Progenitor cell of endocrine pancreas (in vitro differentiated cells): ENCODE data around the gene COG5. TPM values are rescaled to one million over a fixed set of nuclear protein-coding genes. Genes with fewer than 3 reads are reported as not detected.
"Not testable (repeated sequence)": the region's sequence is repeated elsewhere in the genome, so short reads cannot be mapped to it uniquely, and the experiment has no call there.

ENCODE experiments used
- DNase-seq: peaks from one replicate; pipeline ENCODE4 v3.0.0; 2021; ENCODE audit warnings: low spot score; ENCODE audit not compliant: unreplicated experiment
- H3K27ac Mint-ChIP-seq: 2 replicates; pipeline ENCODE4 v1.8.0; 2021; ENCODE audit warnings: mild to moderate bottlenecking, moderate library complexity, mixed read lengths
- H3K27me3 Mint-ChIP-seq: 2 replicates; pipeline ENCODE4 v1.8.0; 2021; ENCODE audit warnings: mixed read lengths
- H3K36me3 Mint-ChIP-seq: 2 replicates; pipeline ENCODE4 v1.8.0; 2022; ENCODE audit warnings: mixed read lengths; ENCODE audit not compliant: insufficient read depth
- H3K4me1 Mint-ChIP-seq: 2 replicates; pipeline ENCODE4 v1.8.0; 2021; ENCODE audit warnings: low read depth, mixed read lengths
- H3K4me3 Mint-ChIP-seq: 2 replicates; pipeline ENCODE4 v1.8.0; 2021; ENCODE audit warnings: low read depth, mild to moderate bottlenecking, moderate library complexity, mixed read lengths
- H3K9me3 Mint-ChIP-seq: 2 replicates; pipeline ENCODE4 v1.8.0; 2021; ENCODE audit warnings: low read depth, mixed read lengths
- CTCF ChIP-seq: fragments of 200-600 bp; sonication (generic); IDR thresholded peaks from one replicate; pipeline ENCODE4 v1.5.0; 2021; ENCODE audit warnings: antibody characterized with exemption, mild to moderate bottlenecking; ENCODE audit not compliant: unreplicated experiment
- total RNA-seq: library from RNA; stranded (reverse); gene quantifications from 2 replicates; pipeline ENCODE4 v1.2.1, GENCODE V29; 2021

Gene COG5
- total RNA-seq, 1 donor from 2014 or later = 49.0 TPM

DNA sequence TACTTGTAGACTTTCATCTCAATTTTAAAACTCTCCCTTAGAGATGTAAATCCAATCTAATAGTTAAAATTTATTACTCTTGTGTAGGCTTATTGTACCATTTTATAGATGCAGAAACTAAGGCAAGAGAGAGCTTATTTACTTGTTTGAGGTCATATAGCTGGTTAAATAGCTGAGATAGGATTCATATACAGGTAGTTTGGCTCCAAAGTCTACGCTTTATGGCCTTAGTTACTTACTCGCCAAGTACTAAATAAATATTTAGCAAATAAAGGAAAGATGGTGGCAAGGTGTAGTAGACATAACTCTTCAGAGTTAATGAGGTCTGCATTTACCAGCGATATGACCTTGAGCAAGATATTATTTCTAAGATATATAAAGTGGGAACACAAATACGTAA, 308.1 kb downstream of the COG5 start:
- Mint-ChIP-seq H3K9me3 (no peaks in the 10 kb centered on the region), H3K4me3 (no peak overlapping the region), H3K36me3 (no peaks in the 10 kb centered on the region), H3K27me3 (no peaks in the 10 kb centered on the region), H3K27ac (no peak overlapping the region), H3K4me1 (peaks cover 3% of the 10 kb centered on the region)
- TF ChIP-seq CTCF = no peak
- DNase-seq = no peak

DNA sequence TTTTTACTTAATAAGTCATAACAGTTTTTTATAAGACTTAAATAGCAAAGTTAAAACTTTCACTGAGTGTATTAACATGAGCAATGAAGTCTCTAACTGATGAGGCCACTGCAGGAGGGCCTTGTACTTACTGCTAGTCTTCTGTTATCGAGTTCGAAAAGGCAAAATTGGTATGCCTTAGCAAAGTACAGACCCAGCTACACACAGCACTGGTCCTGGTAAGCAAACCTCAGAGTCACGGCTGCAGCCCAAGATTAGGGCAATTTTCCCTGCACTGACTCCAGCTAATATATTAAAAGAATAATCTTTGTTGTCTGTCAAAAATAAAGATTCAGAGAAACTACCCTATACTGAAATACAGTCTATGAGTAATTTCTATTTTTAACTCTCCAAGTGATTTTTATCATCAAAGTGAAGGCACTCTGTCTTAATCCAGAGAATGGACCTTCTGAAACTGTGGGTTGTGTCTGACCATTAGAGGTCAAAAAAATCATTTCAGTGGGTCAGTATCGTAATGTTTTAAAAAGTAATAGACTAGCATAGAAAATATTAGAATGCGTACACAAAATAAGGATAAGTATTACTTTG, 309.2 kb downstream of the COG5 start:
- no peaks in the 10 kb centered on the region for H3K9me3 Mint-ChIP-seq
- H3K4me1 Mint-ChIP-seq = peaks cover 3% of the 10 kb centered on the region
- no peak overlapping the region for H3K27ac Mint-ChIP-seq
- H3K36me3 Mint-ChIP-seq = no peaks in the 10 kb centered on the region
- TF ChIP-seq CTCF = no peak
- H3K4me3 Mint-ChIP-seq = no peak overlapping the region
- no peaks in the 10 kb centered on the region for H3K27me3 Mint-ChIP-seq
- DNase-seq = no peak

DNA sequence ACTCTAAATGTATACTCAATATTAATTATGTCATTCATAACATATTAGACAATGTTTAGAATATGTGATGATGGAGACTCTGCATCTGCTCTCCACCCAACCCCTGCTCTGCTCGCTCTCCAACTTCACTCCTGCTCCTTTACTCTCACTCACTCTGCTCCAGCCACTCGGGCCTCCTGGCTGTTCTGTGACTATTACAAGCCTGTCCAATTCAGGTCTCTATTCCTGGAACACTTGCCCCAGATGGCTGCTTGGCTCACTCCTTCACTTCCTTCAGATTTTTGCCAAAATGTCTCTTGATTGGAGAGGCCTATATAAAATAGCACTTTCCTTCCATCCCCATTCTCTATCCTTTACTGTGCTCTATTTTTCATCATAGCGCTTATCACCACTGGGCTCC, 310.1 kb downstream of the COG5 start:
- Mint-ChIP-seq H3K27ac (no peak overlapping the region), H3K27me3 (no peaks in the 10 kb centered on the region), H3K36me3 (peaks cover under 1% of the 10 kb centered on the region), H3K9me3 (no peaks in the 10 kb centered on the region), H3K4me3 (no peak overlapping the region), H3K4me1 (peaks cover 2% of the 10 kb centered on the region)
- no peak for DNase-seq
- TF ChIP-seq CTCF = no peak

DNA sequence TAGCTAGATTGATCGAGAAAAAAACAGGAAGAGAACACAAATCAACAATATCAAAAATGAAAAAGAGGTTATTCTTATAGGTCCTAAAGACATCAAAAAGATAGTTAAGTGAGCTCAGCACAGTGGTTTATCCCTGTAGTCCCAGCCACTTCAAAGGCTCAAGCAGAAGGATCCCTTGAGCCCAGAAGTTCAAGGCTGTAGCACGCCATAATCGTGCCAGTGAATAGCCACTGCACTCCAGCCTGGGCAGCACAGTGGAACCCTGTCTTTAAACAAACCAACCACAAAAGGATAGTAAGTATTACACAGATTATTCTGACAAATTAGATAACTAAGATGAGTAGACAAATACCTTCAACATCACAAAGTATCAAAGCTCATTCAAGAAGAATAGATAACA, 311.8 kb downstream of the COG5 start:
- Mint-ChIP-seq H3K9me3 (peaks cover 2% of the 10 kb centered on the region), H3K27ac (no peak overlapping the region)

GRCh38 chr7:107248551-107249316, 315.0 kb downstream of the COG5 start:
- H3K27ac Mint-ChIP-seq = no peak overlapping the region
- H3K4me3 Mint-ChIP-seq = no peak overlapping the region
- H3K36me3 Mint-ChIP-seq = peaks cover 39% of the 10 kb centered on the region
- no peaks in the 10 kb centered on the region for H3K27me3 Mint-ChIP-seq
- DNase-seq = no peak
- H3K9me3 Mint-ChIP-seq = peaks cover 29% of the 10 kb centered on the region
- no peak for TF ChIP-seq CTCF
- no peaks in the 10 kb centered on the region for H3K4me1 Mint-ChIP-seq

More for the DNA sequence above, 311.8 kb downstream of the COG5 start:
- H3K27me3 Mint-ChIP-seq = no peaks in the 10 kb centered on the region
- no peak for TF ChIP-seq CTCF
- H3K4me3 Mint-ChIP-seq = no peak overlapping the region
- peaks cover 8% of the 10 kb centered on the region for H3K36me3 Mint-ChIP-seq
- DNase-seq = no peak
- H3K4me1 Mint-ChIP-seq = no peaks in the 10 kb centered on the region

GRCh38 chr7:107246836-107247235, 316.9 kb downstream of the COG5 start:
- not testable (repeated sequence) for H3K4me1 Mint-ChIP-seq, H3K27ac Mint-ChIP-seq

More at GRCh38 chr7:107246836-107247235, 316.9 kb downstream of the COG5 start:
- DNase-seq, H3K27me3 Mint-ChIP-seq, H3K4me3 Mint-ChIP-seq: not testable (repeated sequence)
- Mint-ChIP-seq H3K36me3 (peaks cover 45% of the 10 kb centered on the region), H3K9me3 (peaks cover 32% of the 10 kb centered on the region)
